Femur (tissue), 1 donor: ENCODE results near the gene CYP2W1.
"Not testable (repeated sequence)": the region's sequence is repeated elsewhere in the genome, so short reads cannot be mapped to it uniquely, and the experiment has no call there.

Source experiments
- DNase-seq: peaks from one replicate; pipeline ENCODE4 v3.0.0-alpha.2; 2017

CYP2W1 gene

GRCh38 chr7:999149-999879, 16.3 kb downstream of the CYP2W1 start:
- no peak for DNase-seq

- DNase-seq = no peak
Measured at GRCh38 chr7:999941-1000935, 17.3 kb downstream of the CYP2W1 start.

GRCh38 chr7:1001069-1001770, 18.2 kb downstream of the CYP2W1 start:
- DNase-seq = not testable (repeated sequence)

GRCh38 chr7:1002026-1002425, 19.0 kb downstream of the CYP2W1 start:
- DNase-seq = not testable (repeated sequence)

GRCh38 chr7:1002445-1002844, 19.5 kb downstream of the CYP2W1 start:
- not testable (repeated sequence) for DNase-seq

GRCh38 chr7:1004018-1004852, 21.3 kb downstream of the CYP2W1 start:
- DNase-seq = no peak

GRCh38 chr7:1005303-1005702, 22.3 kb downstream of the CYP2W1 start:
- no peak for DNase-seq

GRCh38 chr7:1007901-1008300, 24.9 kb downstream of the CYP2W1 start:
- DNase-seq = no peak

- DNase-seq = no peak
Measured at GRCh38 chr7:1008733-1009363, 25.9 kb downstream of the CYP2W1 start.

GRCh38 chr7:1009747-1010146, 26.8 kb downstream of the CYP2W1 start:
- no peak for DNase-seq

- DNase-seq = no peak
Measured at GRCh38 chr7:1010226-1010625, 27.2 kb downstream of the CYP2W1 start.

- no peak for DNase-seq
Measured at GRCh38 chr7:1011297-1012003, 28.5 kb downstream of the CYP2W1 start.

- DNase-seq = no peak
Measured at GRCh38 chr7:1012004-1012715, 29.2 kb downstream of the CYP2W1 start.

- DNase-seq = no peak
Measured at GRCh38 chr7:1012716-1013095, 29.7 kb downstream of the CYP2W1 start.

- no peak for DNase-seq
Measured at GRCh38 chr7:1013581-1013980, 30.6 kb downstream of the CYP2W1 start.

GRCh38 chr7:1014681-1015080, 31.7 kb downstream of the CYP2W1 start:
- DNase-seq = no peak

- DNase-seq = no peak
Measured at GRCh38 chr7:1015196-1016121, 32.5 kb downstream of the CYP2W1 start.

GRCh38 chr7:1016577-1017531, 33.9 kb downstream of the CYP2W1 start:
- no peak for DNase-seq
